ENCODE results near the gene RAB30.

RAB30 gene

GRCh38 chr11:82980292-82980691, 91.4 kb downstream of the RAB30 start:
- H3K9me3 ChIP-seq (ENCODE audit: insufficient read depth, low read length), result no peaks in the 10 kb centered on the region
- no peaks in the 10 kb centered on the region for H3K79me2 ChIP-seq (ENCODE audit: insufficient read depth, low read length)
- no peaks in the 10 kb centered on the region for H3K9me2 ChIP-seq (replicated peaks; ENCODE audit: insufficient read depth, low read length)
- peaks cover 43% of the 10 kb centered on the region for H3K36me3 ChIP-seq (ENCODE audit: low read length)
- no peak overlapping the region for H3K4me2 ChIP-seq (ENCODE audit: low read depth, low read length, poor library complexity, severe bottlenecking)
- TF ChIP-seq EZH2phosphoT487 (conservative IDR thresholded peaks at IDR 0.05; ENCODE audit: low read length), result no peak
- TF ChIP-seq CTCF (IDR thresholded peaks at IDR 0.05; ENCODE audit: insufficient read depth, low read length, poor library complexity, severe bottlenecking), result no peak
- peaks cover 23% of the 10 kb centered on the region for H3F3A ChIP-seq (ENCODE audit: insufficient read depth)
- no peak overlapping the region for H3K27ac ChIP-seq (ENCODE audit: low read depth, low read length)
- H4K20me1 ChIP-seq (ENCODE audit: low read depth, low read length), result no peaks in the 10 kb centered on the region
- H3K27me3 ChIP-seq (ENCODE audit: low read length), result no peaks in the 10 kb centered on the region
- H3K9ac ChIP-seq (ENCODE audit: low read length), result no peak overlapping the region
- no peak overlapping the region for H3K4me3 ChIP-seq (ENCODE audit: insufficient read depth, low read length, poor library complexity, severe bottlenecking)
- no peak overlapping the region for H2AFZ ChIP-seq (ENCODE audit: low read depth, low read length, severe bottlenecking)

- H3K27ac ChIP-seq (ENCODE audit: low read depth, low read length), result no peak overlapping the region
- no peaks in the 10 kb centered on the region for H4K20me1 ChIP-seq (ENCODE audit: low read depth, low read length)
- H3K9me2 ChIP-seq (replicated peaks; ENCODE audit: insufficient read depth, low read length), result no peaks in the 10 kb centered on the region
- H3F3A ChIP-seq (ENCODE audit: insufficient read depth), result peaks cover 28% of the 10 kb centered on the region
- no peaks in the 10 kb centered on the region for H3K9me3 ChIP-seq (ENCODE audit: insufficient read depth, low read length)
- TF ChIP-seq CTCF (IDR thresholded peaks at IDR 0.05; ENCODE audit: insufficient read depth, low read length, poor library complexity, severe bottlenecking) (no peak), EZH2phosphoT487 (conservative IDR thresholded peaks at IDR 0.05; ENCODE audit: low read length) (no peak)
- H3K9ac ChIP-seq (ENCODE audit: low read length), result no peak overlapping the region
- H3K4me3 ChIP-seq (ENCODE audit: insufficient read depth, low read length, poor library complexity, severe bottlenecking), result no peak overlapping the region
- no peak overlapping the region for H3K4me2 ChIP-seq (ENCODE audit: low read depth, low read length, poor library complexity, severe bottlenecking)
- no peaks in the 10 kb centered on the region for H3K79me2 ChIP-seq (ENCODE audit: insufficient read depth, low read length)
- H2AFZ ChIP-seq (ENCODE audit: low read depth, low read length, severe bottlenecking), result no peak overlapping the region
- no peaks in the 10 kb centered on the region for H3K27me3 ChIP-seq (ENCODE audit: low read length)
- H3K36me3 ChIP-seq (ENCODE audit: low read length), result peaks cover 42% of the 10 kb centered on the region
Observed at GRCh38 chr11:82979824-82980223, 91.9 kb downstream of the RAB30 start.

GRCh38 chr11:82978422-82979099, 93.1 kb downstream of the RAB30 start:
- Histone ChIP-seq H3K27me3 (ENCODE audit: low read length) (no peaks in the 10 kb centered on the region), H4K20me1 (ENCODE audit: low read depth, low read length) (no peaks in the 10 kb centered on the region), H3K79me2 (ENCODE audit: insufficient read depth, low read length) (no peaks in the 10 kb centered on the region), H3K9me3 (ENCODE audit: insufficient read depth, low read length) (no peaks in the 10 kb centered on the region), H3K27ac (ENCODE audit: low read depth, low read length) (no peak overlapping the region), H3K36me3 (ENCODE audit: low read length) (peaks cover 32% of the 10 kb centered on the region; the same call in 1 of the 2 replicates), H3F3A (ENCODE audit: insufficient read depth) (peaks cover 35% of the 10 kb centered on the region), H3K9me2 (replicated peaks; ENCODE audit: insufficient read depth, low read length) (no peaks in the 10 kb centered on the region), H2AFZ (ENCODE audit: low read depth, low read length, severe bottlenecking) (no peak overlapping the region), H3K4me3 (ENCODE audit: insufficient read depth, low read length, poor library complexity, severe bottlenecking) (no peak overlapping the region), H3K9ac (ENCODE audit: low read length) (no peak overlapping the region), H3K4me2 (ENCODE audit: low read depth, low read length, poor library complexity, severe bottlenecking) (no peak overlapping the region)
- no peak for TF ChIP-seq EZH2phosphoT487 (conservative IDR thresholded peaks at IDR 0.05; ENCODE audit: low read length)
- no peak for TF ChIP-seq CTCF (IDR thresholded peaks at IDR 0.05; ENCODE audit: insufficient read depth, low read length, poor library complexity, severe bottlenecking)
